CD8-positive, alpha-beta memory T cell (primary cell): Measurements from ENCODE around the gene CFAP73. TPM values are rescaled to one million over a fixed set of nuclear protein-coding genes. Genes with fewer than 3 reads are reported as not detected.
A peak's percentile ranks its signal among the peaks of the same experiment; 100 is the strongest.

Source experiments
- CTCF ChIA-PET: fragments of 350-600 bp; sonication (Branson Sonifier 250); formaldehyde crosslinking; loops from one replicate; lab custom pipeline; 2021; ENCODE audit warnings: antibody characterized with exemption; lab: Charles Lee
- POLR2A ChIA-PET: fragments of 350-600 bp; sonication (Branson Sonifier 250); formaldehyde crosslinking; loops from one replicate; lab custom pipeline; 2021; ENCODE audit warnings: antibody characterized with exemption; lab: Charles Lee
- DNase-seq, 5 donors: peaks; one replicate each; pipeline versions ENCODE4 v3.0.0 to v3.0.0-alpha.2; 2020 to 2022; ENCODE audit warnings: mixed read lengths in 1 of 5
- H3K27ac ChIP-seq: one replicate; pipeline ENCODE4 v1.7.0; 2013; ENCODE audit warnings: low read depth, mild to moderate bottlenecking, low read length, moderate library complexity
- H3K27me3 ChIP-seq: 2 replicates; pipeline ENCODE4 v1.7.0; 2013; ENCODE audit warnings: low read length, mild to moderate bottlenecking; ENCODE audit not compliant: insufficient read depth, poor library complexity, severe bottlenecking
- H3K36me3 ChIP-seq: 2 replicates; pipeline ENCODE4 v1.7.0; 2013; ENCODE audit warnings: mild to moderate bottlenecking, low read length, moderate library complexity; ENCODE audit not compliant: insufficient read depth
- H3K4me1 ChIP-seq: 2 replicates; pipeline ENCODE4 v1.7.0; 2013; ENCODE audit warnings: mild to moderate bottlenecking, low read length, moderate library complexity; ENCODE audit not compliant: insufficient read depth
- H3K4me3 ChIP-seq: 2 replicates; pipeline ENCODE4 v1.7.0; 2013; ENCODE audit warnings: mild to moderate bottlenecking, low read length
- H3K9me3 ChIP-seq: 2 replicates; pipeline ENCODE4 v1.7.0; 2013; ENCODE audit warnings: mild to moderate bottlenecking, low read length
- H3K27ac Mint-ChIP-seq, 8 donors: one replicate each; pipeline ENCODE4 v1.8.0; 2020 to 2021; ENCODE audit warnings: mixed read lengths in 8 of 8, mild to moderate bottlenecking in 6 of 8, inconsistent platforms in 3 of 8, moderate library complexity in 3 of 8
- H3K27me3 Mint-ChIP-seq, 2 donors: one replicate each; pipeline ENCODE4 v1.8.0; 2020 to 2021; ENCODE audit warnings: mixed read lengths in 2 of 2, mild to moderate bottlenecking in 1 of 2, moderate library complexity in 1 of 2
- H3K36me3 Mint-ChIP-seq, 3 donors: one replicate each; pipeline ENCODE4 v1.8.0; 2020 to 2021; ENCODE audit warnings: mixed read lengths in 3 of 3, inconsistent platforms in 1 of 3, mild to moderate bottlenecking in 1 of 3
- H3K4me1 Mint-ChIP-seq, 3 donors: one replicate each; pipeline ENCODE4 v1.8.0; 2020 to 2021; ENCODE audit warnings: mixed read lengths in 3 of 3, inconsistent platforms in 1 of 3, mild to moderate bottlenecking in 1 of 3
- H3K4me3 Mint-ChIP-seq, 7 donors: one replicate each; pipeline ENCODE4 v1.8.0; 2020 to 2021; ENCODE audit warnings: mixed read lengths in 7 of 7, mild to moderate bottlenecking in 6 of 7, moderate library complexity in 4 of 7, inconsistent platforms in 2 of 7
- H3K9me3 Mint-ChIP-seq, 5 donors: one replicate each; pipeline ENCODE4 v1.8.0; 2020 to 2022; ENCODE audit warnings: mixed read lengths in 5 of 5, mild to moderate bottlenecking in 3 of 5, moderate library complexity in 2 of 5, inconsistent platforms in 1 of 5
- polyA plus RNA-seq: library from polyadenylated mRNA; unstranded; fragments of 300-500 nt; fragmentation: Illumina TruSeq; gene quantifications from one replicate; pipeline ENCODE4 v1.2.3, GENCODE V29; 2021
- total RNA-seq, 2 experiments: library from RNA; stranded (reverse); gene quantifications; one replicate each; pipeline ENCODE4 v1.2.3, GENCODE V29; 2021

The CFAP73 gene
- total and polyA plus RNA-seq, 3 experiments from 2014 or later = 0.16 to 0.33 TPM; not detected in 1

DNA sequence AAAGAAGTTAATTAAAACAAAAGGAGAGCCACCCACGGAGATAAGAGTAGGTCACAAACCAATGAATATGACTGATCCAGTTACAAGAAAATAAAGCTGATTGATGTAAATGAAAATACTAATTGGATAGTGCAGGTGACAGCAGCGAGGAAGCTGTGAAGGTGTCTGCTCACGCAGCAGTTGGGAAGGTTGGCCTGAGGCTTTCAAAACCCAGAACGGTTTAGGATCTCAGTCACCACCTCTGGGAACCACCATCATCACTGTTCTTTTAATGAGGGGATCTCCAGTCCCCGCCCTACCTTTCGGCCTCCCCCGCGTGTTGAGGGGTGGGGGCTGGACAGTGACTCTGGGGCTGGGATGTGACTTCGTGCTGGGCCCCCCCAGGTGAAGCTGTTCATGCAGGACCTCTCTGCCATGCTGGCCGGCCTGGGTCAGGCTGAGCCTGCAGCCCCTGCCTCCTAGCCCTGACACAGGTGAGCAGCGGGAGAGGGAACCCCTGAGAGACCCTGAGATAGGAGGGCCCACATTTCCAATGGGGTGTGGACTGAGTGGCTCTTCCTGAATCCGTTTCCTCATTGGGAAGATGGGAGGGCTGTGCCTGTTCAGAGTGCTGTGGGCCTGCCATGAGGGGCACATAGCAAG is 7.8 kb downstream of the CFAP73 start:
- Histone ChIP-seq H3K9me3 (no peaks in the 10 kb centered on the region), H3K36me3 (peaks cover 24% of the 10 kb centered on the region), H3K27me3 (peaks cover 5% of the 10 kb centered on the region), H3K4me1 (peaks cover 19% of the 10 kb centered on the region), H3K27ac (no peak overlapping the region), H3K4me3 (no peak overlapping the region)
- Mint-ChIP-seq H3K9me3 (no peaks in the 10 kb centered on the region), H3K4me3 (no peak overlapping the region), H3K36me3 (peaks cover 4 to 49% (median 7%) of the 10 kb centered on the region in 3 donors), H3K27ac (peak overlapping the region in 2 of 8 donors; percentile 37 to 51), H3K27me3 (peaks cover 8 to 12% of the 10 kb centered on the region in 2 donors), H3K4me1 (peaks cover 13 to 30% (median 21%) of the 10 kb centered on the region in 3 donors)
- POLR2A ChIA-PET = no interaction called here
- CTCF ChIA-PET = no interaction called here
- no peak for DNase-seq

DNA sequence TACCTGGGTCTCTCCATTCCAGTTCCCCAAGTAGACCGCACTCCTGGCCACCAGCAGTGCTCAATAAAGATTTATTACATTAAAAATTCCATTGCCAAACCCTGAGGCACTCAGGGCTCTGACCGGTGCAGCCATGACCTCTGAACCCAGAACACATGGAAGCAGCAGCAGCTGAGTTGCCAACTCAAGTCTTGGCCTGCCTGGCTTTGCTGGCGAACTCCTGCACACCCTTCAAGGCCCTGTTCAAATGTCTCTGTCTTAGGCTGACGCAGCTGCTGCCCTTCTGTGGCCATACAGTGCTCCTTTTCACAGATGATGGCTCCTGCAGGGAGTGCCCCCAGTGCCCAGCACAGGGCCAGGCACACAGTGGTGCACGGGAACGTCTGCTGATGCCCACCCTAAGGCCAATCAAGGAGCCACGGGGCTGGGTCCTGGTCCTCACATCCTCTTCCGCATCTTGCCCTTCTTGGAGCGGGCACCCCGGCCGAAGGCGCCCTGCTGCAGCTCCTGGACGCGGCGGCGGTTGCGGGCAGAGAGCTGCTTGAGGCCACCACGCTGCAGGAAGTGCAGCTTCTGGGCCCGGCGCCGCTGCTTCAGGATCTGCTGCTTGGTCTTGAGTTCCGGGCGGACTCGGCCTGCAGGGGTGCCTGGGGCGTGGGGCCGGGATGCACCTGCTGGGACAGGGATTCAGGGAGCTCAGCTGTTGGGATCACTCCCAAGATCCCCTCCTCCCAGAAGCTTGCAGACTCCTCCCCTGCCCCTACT is 9.1 kb downstream of the CFAP73 start:
- no peak for DNase-seq
- H3K27ac ChIP-seq = no peak overlapping the region
- peaks cover 5% of the 10 kb centered on the region for H3K27me3 ChIP-seq
- no peak overlapping the region for H3K4me3 ChIP-seq
- H3K9me3 ChIP-seq = no peaks in the 10 kb centered on the region
- peaks cover 6% of the 10 kb centered on the region in 2 donors for H3K27me3 Mint-ChIP-seq
- H3K4me3 Mint-ChIP-seq = peak overlapping the region in 1 of 7 donors; percentile 28
- ChIA-PET POLR2A (no interaction called here), CTCF (no interaction called here)
- H3K27ac Mint-ChIP-seq = peak overlapping the region in 1 of 8 donors; percentile 29
- no peaks in the 10 kb centered on the region for H3K9me3 Mint-ChIP-seq
- H3K36me3 Mint-ChIP-seq = peaks cover 4 to 62% (median 7%) of the 10 kb centered on the region in 3 donors
- peaks cover 34% of the 10 kb centered on the region for H3K36me3 ChIP-seq
- peaks cover 13% of the 10 kb centered on the region for H3K4me1 ChIP-seq
- H3K4me1 Mint-ChIP-seq = peaks cover 6 to 19% (median 13%) of the 10 kb centered on the region in 3 donors

DNA sequence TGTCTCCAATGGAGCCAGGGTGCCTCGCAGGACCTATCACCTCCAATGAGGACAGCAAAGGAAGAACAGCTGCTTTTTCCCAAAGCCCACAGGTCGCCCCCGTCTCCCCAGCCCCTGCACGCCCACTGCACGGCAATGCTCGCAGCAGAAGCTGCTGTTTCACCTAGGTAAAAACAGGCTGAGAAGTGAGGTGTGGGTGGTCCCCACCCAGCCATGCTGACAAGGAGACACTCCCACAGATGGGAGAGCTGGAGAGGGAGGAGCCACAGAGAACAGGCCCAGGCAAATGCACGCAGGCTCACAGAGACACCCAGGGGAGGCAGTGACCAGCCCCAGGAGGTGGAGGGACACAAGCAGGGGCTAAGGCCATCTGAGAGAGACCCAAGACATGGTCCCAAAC is 10.4 kb downstream of the CFAP73 start:
- Mint-ChIP-seq H3K27me3 (peaks cover 4 to 6% of the 10 kb centered on the region in 2 donors), H3K36me3 (peaks cover 4 to 74% (median 7%) of the 10 kb centered on the region in 3 donors), H3K9me3 (no peaks in the 10 kb centered on the region), H3K4me3 (no peak overlapping the region), H3K4me1 (peaks cover 1 to 14% (median 7%) of the 10 kb centered on the region in 3 donors), H3K27ac (peak overlapping the region in 1 of 8 donors; percentile 17)
- H3K4me3 ChIP-seq = no peak overlapping the region
- DNase-seq = no peak
- H3K9me3 ChIP-seq = no peaks in the 10 kb centered on the region
- H3K27ac ChIP-seq = no peak overlapping the region
- ChIA-PET POLR2A (no interaction called here), CTCF (interaction anchor here (4.0 kb wide), 1 partner anchor 15 kb away, joined by 17 read pairs; no protein-coding TSS in a partner anchor)
- no peaks in the 10 kb centered on the region for H3K27me3 ChIP-seq
- peaks cover 5% of the 10 kb centered on the region for H3K4me1 ChIP-seq
- H3K36me3 ChIP-seq = peaks cover 45% of the 10 kb centered on the region

DNA sequence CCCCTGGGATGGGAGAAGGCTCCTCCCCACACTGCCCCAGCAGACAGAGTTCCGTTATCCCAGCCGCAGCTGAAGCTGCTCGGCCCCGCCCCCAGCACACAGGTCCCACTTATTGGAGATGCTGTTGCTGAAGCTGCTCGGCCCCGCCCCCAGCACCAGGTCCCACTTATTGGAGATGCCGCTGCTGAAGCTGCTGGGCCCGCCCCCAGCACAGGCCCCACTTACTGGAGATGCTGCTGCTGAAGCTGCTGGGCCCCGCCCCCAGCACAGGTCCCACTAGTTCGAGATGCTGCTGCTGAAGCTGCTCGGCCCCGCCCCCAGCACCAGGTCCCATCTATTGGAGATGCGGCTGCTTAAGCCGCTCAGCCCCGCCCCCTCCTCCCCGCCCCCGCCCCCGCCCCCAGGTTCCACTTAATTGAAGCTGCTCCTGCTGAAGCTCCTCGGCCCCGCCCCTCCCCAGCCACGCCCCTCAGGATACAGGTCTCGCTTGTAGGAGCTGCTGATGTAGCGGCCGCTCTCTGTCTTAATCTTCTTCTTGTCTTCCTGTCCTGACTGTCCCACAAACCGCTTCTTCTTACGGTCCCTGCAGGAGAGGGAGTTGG is 12.0 kb downstream of the CFAP73 start:
- Mint-ChIP-seq H3K9me3 (no peaks in the 10 kb centered on the region), H3K27ac (no peak overlapping the region), H3K27me3 (no peaks in the 10 kb centered on the region), H3K4me1 (peaks cover 1 to 7% (median 3%) of the 10 kb centered on the region in 3 donors), H3K4me3 (no peak overlapping the region), H3K36me3 (peaks cover 8 to 88% (median 11%) of the 10 kb centered on the region in 3 donors)
- Histone ChIP-seq H3K27ac (no peak overlapping the region), H3K4me1 (no peaks in the 10 kb centered on the region), H3K27me3 (no peaks in the 10 kb centered on the region), H3K9me3 (no peaks in the 10 kb centered on the region), H3K4me3 (no peak overlapping the region), H3K36me3 (peaks cover 56% of the 10 kb centered on the region)
- DNase-seq = no peak
- POLR2A ChIA-PET = interaction anchor here (0.5 kb wide), 1 partner anchor 21 kb away, joined by 3 read pairs; no protein-coding TSS in a partner anchor
- CTCF ChIA-PET = interaction anchor here (4.0 kb wide), 1 partner anchor 13 kb away, joined by 17 read pairs; no protein-coding TSS in a partner anchor

DNA sequence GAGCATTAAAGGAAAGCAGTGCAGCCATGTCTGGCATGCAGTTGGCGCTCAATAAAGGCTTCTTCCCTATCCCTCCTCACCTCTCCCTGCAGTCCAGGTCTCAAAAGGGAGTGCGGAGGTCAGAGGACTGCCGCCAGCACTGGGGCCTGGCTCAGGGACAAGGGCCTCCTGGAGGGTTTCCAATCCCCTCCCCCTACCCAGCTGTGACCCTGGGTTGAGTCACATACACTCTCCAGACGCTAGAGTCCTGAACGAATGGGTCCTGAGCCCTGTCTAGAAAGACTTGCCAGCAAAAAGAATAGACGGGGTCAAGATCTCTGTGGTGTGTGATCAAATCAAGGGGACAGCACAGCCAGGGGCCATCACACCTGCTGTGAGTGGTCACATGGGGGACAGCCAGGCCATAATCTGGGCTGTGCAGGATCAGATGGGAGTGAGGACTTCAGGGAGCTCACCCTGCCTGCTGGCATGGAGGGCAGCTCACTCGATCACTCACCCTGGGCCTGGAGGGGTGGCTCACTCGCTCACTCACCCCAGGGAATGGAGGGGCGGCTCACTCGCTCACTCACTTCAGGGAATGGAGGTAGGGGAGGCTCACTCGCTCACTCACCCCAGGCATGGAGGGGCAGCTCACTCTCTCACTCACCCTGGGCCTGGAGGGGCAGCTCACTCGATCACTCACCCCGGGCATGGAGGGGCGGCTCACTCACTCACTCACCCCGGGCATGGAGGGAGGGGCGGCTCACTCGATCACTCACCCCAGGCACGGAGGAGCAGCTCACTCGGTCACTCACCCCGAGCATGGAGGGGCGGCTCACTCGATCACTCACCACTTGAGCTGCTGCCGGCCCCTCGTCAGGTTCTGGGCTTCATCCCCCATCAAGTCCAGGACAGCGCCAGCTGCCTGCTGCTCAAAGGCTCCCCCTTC is 12.8 kb downstream of the CFAP73 start:
- Histone ChIP-seq H3K27me3 (no peaks in the 10 kb centered on the region), H3K36me3 (peaks cover 56% of the 10 kb centered on the region), H3K27ac (no peak overlapping the region), H3K4me3 (no peak overlapping the region), H3K9me3 (no peaks in the 10 kb centered on the region), H3K4me1 (no peaks in the 10 kb centered on the region)
- no peak for DNase-seq
- H3K4me1 Mint-ChIP-seq = no peaks in the 10 kb centered on the region
- no peaks in the 10 kb centered on the region for H3K9me3 Mint-ChIP-seq
- H3K36me3 Mint-ChIP-seq = peaks cover 8 to 93% (median 8%) of the 10 kb centered on the region in 3 donors
- no peak overlapping the region for H3K4me3 Mint-ChIP-seq
- peak overlapping the region in 1 of 8 donors; percentile 44 for H3K27ac Mint-ChIP-seq
- ChIA-PET POLR2A (no interaction called here), CTCF (interaction anchor here (1.3 to 4.0 kb wide), 2 partner anchors 12 to 114 kb away, joined by 3 to 17 read pairs; no protein-coding TSS in a partner anchor)
- H3K27me3 Mint-ChIP-seq = no peaks in the 10 kb centered on the region

DNA sequence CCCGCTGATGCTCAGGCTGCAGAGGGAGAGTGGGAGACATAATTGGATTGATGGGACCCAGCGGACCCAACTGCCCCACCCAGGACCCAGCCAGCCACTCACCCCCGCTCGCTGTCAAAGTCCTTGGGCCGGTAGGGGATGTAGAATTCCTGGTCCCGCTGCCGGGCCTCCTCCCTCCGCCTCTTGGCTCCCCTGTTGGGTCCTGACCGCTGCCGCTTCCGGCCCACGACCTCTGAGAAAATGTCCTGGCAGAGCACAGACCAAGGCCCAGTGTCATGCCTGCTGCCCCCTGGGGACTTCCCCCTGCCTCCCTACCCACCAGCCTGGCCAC is 13.5 kb downstream of the CFAP73 start:
- no peak for DNase-seq
- no peaks in the 10 kb centered on the region for H3K4me1 ChIP-seq
- no peaks in the 10 kb centered on the region for H3K9me3 ChIP-seq
- H3K36me3 ChIP-seq = peaks cover 56% of the 10 kb centered on the region
- ChIA-PET CTCF (interaction anchor here (1.3 to 4.0 kb wide), 2 partner anchors 12 to 114 kb away, joined by 3 to 17 read pairs; no protein-coding TSS in a partner anchor), POLR2A (no interaction called here)
- Mint-ChIP-seq H3K36me3 (peaks cover 8 to 92% (median 8%) of the 10 kb centered on the region in 3 donors), H3K9me3 (no peaks in the 10 kb centered on the region), H3K4me3 (peak overlapping the region in 1 of 7 donors; percentile 56), H3K27ac (peak overlapping the region in 1 of 8 donors; percentile 44), H3K4me1 (no peaks in the 10 kb centered on the region), H3K27me3 (no peaks in the 10 kb centered on the region)
- H3K4me3 ChIP-seq = no peak overlapping the region
- no peaks in the 10 kb centered on the region for H3K27me3 ChIP-seq
- no peak overlapping the region for H3K27ac ChIP-seq

DNA sequence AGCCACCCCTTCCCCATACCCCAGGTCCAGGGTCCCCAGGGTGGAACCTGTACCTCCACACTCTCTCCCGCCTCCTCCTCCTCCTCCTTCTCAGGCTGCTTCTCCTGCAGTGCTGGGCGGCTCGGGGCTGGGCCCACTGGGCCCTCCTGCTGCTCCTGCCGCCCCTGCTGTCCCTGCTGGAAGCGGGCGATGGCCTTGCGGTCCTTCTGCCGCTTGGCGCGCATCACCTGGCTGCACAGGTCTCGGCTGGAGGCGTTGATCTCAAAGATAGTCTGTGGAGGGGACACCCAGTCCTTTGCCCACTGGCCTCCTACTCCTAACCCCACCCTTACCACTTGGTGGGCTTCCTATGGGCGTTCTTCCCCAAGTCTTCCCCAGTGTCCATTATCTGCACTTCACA is 14.5 kb downstream of the CFAP73 start:
- H3K27ac ChIP-seq = no peak overlapping the region
- ChIA-PET CTCF (interaction anchor here (0.6 to 2.6 kb wide), 2 partner anchors 10 to 26 kb away, joined by 4 to 17 read pairs; no protein-coding TSS in a partner anchor), POLR2A (no interaction called here)
- no peaks in the 10 kb centered on the region for H3K4me1 Mint-ChIP-seq
- H3K27me3 ChIP-seq = no peaks in the 10 kb centered on the region
- no peak overlapping the region for H3K4me3 ChIP-seq
- peaks cover 58% of the 10 kb centered on the region for H3K36me3 ChIP-seq
- H3K27me3 Mint-ChIP-seq = no peaks in the 10 kb centered on the region
- H3K4me1 ChIP-seq = no peaks in the 10 kb centered on the region
- H3K27ac Mint-ChIP-seq = peak overlapping the region in 1 of 8 donors; percentile 73
- H3K4me3 Mint-ChIP-seq = peak overlapping the region in 1 of 7 donors; percentile 40
- no peaks in the 10 kb centered on the region for H3K9me3 ChIP-seq
- no peak for DNase-seq
- H3K36me3 Mint-ChIP-seq = peaks cover 8 to 92% (median 9%) of the 10 kb centered on the region in 3 donors
- no peaks in the 10 kb centered on the region for H3K9me3 Mint-ChIP-seq
